HG03025 (cell line): ENCODE results near the gene ALX4.

Source experiments
- ATAC-seq: cut with Tn5 transposase; IDR thresholded peaks from one replicate; pipeline ENCODE4 v1.9.1; 2021; ENCODE audit warnings: mild to moderate bottlenecking, moderate library complexity; ENCODE audit not compliant: unreplicated experiment, low FRiP score

ALX4 gene

GRCh38 chr11:44252999-44253602 is 56.8 kb downstream of the ALX4 start:
- no peak for ATAC-seq

- no peak for ATAC-seq
These were observed 59.5 kb downstream of the ALX4 start for GRCh38 chr11:44250421-44250820.

GRCh38 chr11:44248109-44248508 is 61.8 kb downstream of the ALX4 start:
- no peak for ATAC-seq

- ATAC-seq: no peak
These were observed 62.4 kb downstream of the ALX4 start for GRCh38 chr11:44247508-44247907.

- no peak for ATAC-seq
These were observed 63.2 kb downstream of the ALX4 start for GRCh38 chr11:44246726-44247125.

GRCh38 chr11:44244639-44245310 is 65.2 kb downstream of the ALX4 start:
- no peak for ATAC-seq

GRCh38 chr11:44243595-44244343 is 66.2 kb downstream of the ALX4 start:
- ATAC-seq: no peak

GRCh38 chr11:44243086-44243485 is 66.9 kb downstream of the ALX4 start:
- ATAC-seq: no peak

GRCh38 chr11:44241851-44242250 is 68.1 kb downstream of the ALX4 start:
- no peak for ATAC-seq

GRCh38 chr11:44237156-44237555 is 72.8 kb downstream of the ALX4 start:
- ATAC-seq: no peak

GRCh38 chr11:44236296-44236695 is 73.6 kb downstream of the ALX4 start:
- ATAC-seq: no peak

- ATAC-seq: no peak
These were observed 74.2 kb downstream of the ALX4 start for GRCh38 chr11:44235765-44236201.

GRCh38 chr11:44229624-44230023 is 80.3 kb downstream of the ALX4 start:
- ATAC-seq: no peak

GRCh38 chr11:44229098-44229497 is 80.8 kb downstream of the ALX4 start:
- ATAC-seq: no peak

GRCh38 chr11:44228379-44228778 is 81.6 kb downstream of the ALX4 start:
- ATAC-seq: no peak

GRCh38 chr11:44226945-44227344 is 83.0 kb downstream of the ALX4 start:
- no peak for ATAC-seq

- no peak for ATAC-seq
These were observed 83.4 kb downstream of the ALX4 start for GRCh38 chr11:44226490-44226889.

- ATAC-seq: no peak
These were observed 85.0 kb downstream of the ALX4 start for GRCh38 chr11:44224867-44225501.

GRCh38 chr11:44223238-44223637 is 86.7 kb downstream of the ALX4 start:
- ATAC-seq: no peak

- ATAC-seq: no peak
These were observed 87.9 kb downstream of the ALX4 start for GRCh38 chr11:44221992-44222391.

- ATAC-seq: no peak
These were observed 88.5 kb downstream of the ALX4 start for GRCh38 chr11:44221456-44221855.
